Activated CD4-positive, alpha-beta memory T cell treated with anti-CD3 and anti-CD28 coated beads for 36 hours (primary cell): ENCODE measurements around the gene TENT5C. TPM values are rescaled to one million over a fixed set of nuclear protein-coding genes. Genes with fewer than 3 reads are reported as not detected.

Source experiments
- CTCF ChIA-PET: fragments of 350-600 bp; sonication (Branson Sonifier 250); formaldehyde crosslinking; loops from one replicate; lab custom pipeline; 2021; ENCODE audit warnings: antibody characterized with exemption, inconsistent platforms; lab: Charles Lee
- POLR2A ChIA-PET: fragments of 350-600 bp; sonication (Branson Sonifier 250); formaldehyde crosslinking; loops from one replicate; lab custom pipeline; 2021; ENCODE audit warnings: antibody characterized with exemption; lab: Charles Lee
- DNase-seq: peaks from one replicate; pipeline ENCODE4 v3.0.0-alpha.2; 2020
- H3K27ac Mint-ChIP-seq: one replicate; pipeline ENCODE4 v1.8.0; 2021; ENCODE audit warnings: mixed read lengths
- H3K27me3 Mint-ChIP-seq: one replicate; pipeline ENCODE4 v1.8.0; 2021; ENCODE audit warnings: mixed read lengths
- H3K36me3 Mint-ChIP-seq: one replicate; pipeline ENCODE4 v1.8.0; 2021; ENCODE audit warnings: mixed read lengths
- H3K4me1 Mint-ChIP-seq: one replicate; pipeline ENCODE4 v1.8.0; 2021; ENCODE audit warnings: low read depth, mixed read lengths
- H3K4me3 Mint-ChIP-seq: one replicate; pipeline ENCODE4 v1.8.0; 2021; ENCODE audit warnings: mild to moderate bottlenecking, mixed read lengths
- H3K9me3 Mint-ChIP-seq: one replicate; pipeline ENCODE4 v1.8.0; 2021; ENCODE audit warnings: mixed read lengths
- intact Hi-C: fragments of 100-400 bp; cut with micrococcal nuclease; formaldehyde crosslinking; loops from one replicate; pipeline ENCODE4 v1.15.1; 2023
- total RNA-seq, 2 experiments: library from RNA; stranded (reverse); gene quantifications; one replicate each; pipeline ENCODE4 v1.2.3, GENCODE V29; 2021

Gene TENT5C
- total RNA-seq, 2 experiments from 2014 or later: 13.8 to 14.0 TPM

- intact Hi-C loops: loop anchor here (5.0 kb wide), 1 partner anchor 80 kb away; no protein-coding TSS in a partner anchor
- DNase-seq: no peak
- H3K36me3 Mint-ChIP-seq: no peaks in the 10 kb centered on the region
- POLR2A ChIA-PET: no interaction called here
- no peaks in the 10 kb centered on the region for H3K9me3 Mint-ChIP-seq
- no peak overlapping the region for H3K27ac Mint-ChIP-seq
- no peak overlapping the region for H3K4me3 Mint-ChIP-seq
- CTCF ChIA-PET: interaction anchor here (1.2 to 5.2 kb wide), 3 partner anchors 10 to 138 kb away, joined by 3 to 75 read pairs (median 4); no protein-coding TSS in a partner anchor
- peaks cover 19% of the 10 kb centered on the region for H3K4me1 Mint-ChIP-seq
- no peaks in the 10 kb centered on the region for H3K27me3 Mint-ChIP-seq
Measured at GRCh38 chr1:117672756-117673155, 66.9 kb downstream of the TENT5C start.

- peaks cover 16% of the 10 kb centered on the region for H3K4me1 Mint-ChIP-seq
- no peak for DNase-seq
- no peak overlapping the region for H3K27ac Mint-ChIP-seq
- POLR2A ChIA-PET: no interaction called here
- intact Hi-C loops: loop anchor here (5.0 kb wide), 1 partner anchor 79 kb away; no protein-coding TSS in a partner anchor
- H3K36me3 Mint-ChIP-seq: no peaks in the 10 kb centered on the region
- CTCF ChIA-PET: interaction anchor here (1.2 to 5.2 kb wide), 16 partner anchors 9 to 171 kb away, joined by 3 to 75 read pairs (median 6); partner anchors contain the start of gene TENT5C
- H3K4me3 Mint-ChIP-seq: no peak overlapping the region
- no peaks in the 10 kb centered on the region for H3K9me3 Mint-ChIP-seq
- H3K27me3 Mint-ChIP-seq: no peaks in the 10 kb centered on the region
Measured at GRCh38 chr1:117673405-117673804, 67.6 kb downstream of the TENT5C start.

GRCh38 chr1:117674521-117675400 lies 68.9 kb downstream of the TENT5C start:
- no peak overlapping the region for H3K27ac Mint-ChIP-seq
- intact Hi-C loops: loop anchor here (1.0 to 5.0 kb wide), 4 partner anchors 78 to 162 kb away; no protein-coding TSS in a partner anchor
- DNase-seq: peak; percentile 68
- H3K4me1 Mint-ChIP-seq: peaks cover 16% of the 10 kb centered on the region
- CTCF ChIA-PET: interaction anchor here (0.6 to 5.2 kb wide), 31 partner anchors 10 to 999 kb away, joined by 3 to 75 read pairs (median 4); partner anchors contain the start of gene TENT5C
- H3K36me3 Mint-ChIP-seq: no peaks in the 10 kb centered on the region
- H3K9me3 Mint-ChIP-seq: no peaks in the 10 kb centered on the region
- POLR2A ChIA-PET: interaction anchor here (0.8 to 0.9 kb wide), 2 partner anchors 67 to 140 kb away, joined by 3 to 5 read pairs; no protein-coding TSS in a partner anchor
- H3K27me3 Mint-ChIP-seq: no peaks in the 10 kb centered on the region
- no peak overlapping the region for H3K4me3 Mint-ChIP-seq

GRCh38 chr1:117675907-117676430 lies 70.1 kb downstream of the TENT5C start:
- no peaks in the 10 kb centered on the region for H3K27me3 Mint-ChIP-seq
- H3K4me1 Mint-ChIP-seq: peaks cover 16% of the 10 kb centered on the region
- H3K9me3 Mint-ChIP-seq: no peaks in the 10 kb centered on the region
- no peak overlapping the region for H3K4me3 Mint-ChIP-seq
- DNase-seq: no peak
- H3K27ac Mint-ChIP-seq: no peak overlapping the region
- ChIA-PET CTCF (interaction anchor here (0.6 to 5.2 kb wide), 8 partner anchors 11 to 170 kb away, joined by 3 to 75 read pairs (median 10); no protein-coding TSS in a partner anchor), POLR2A (interaction anchor here (1.1 kb wide), 1 partner anchor 70 kb away, joined by 3 read pairs; no protein-coding TSS in a partner anchor)
- H3K36me3 Mint-ChIP-seq: no peaks in the 10 kb centered on the region
- intact Hi-C loops: no loop called here

GRCh38 chr1:117676615-117677130 lies 70.8 kb downstream of the TENT5C start:
- DNase-seq: no peak
- H3K9me3 Mint-ChIP-seq: no peaks in the 10 kb centered on the region
- POLR2A ChIA-PET: interaction anchor here (1.1 kb wide), 1 partner anchor 70 kb away, joined by 3 read pairs; no protein-coding TSS in a partner anchor
- H3K27ac Mint-ChIP-seq: no peak overlapping the region
- CTCF ChIA-PET: interaction anchor here (1.1 to 5.2 kb wide), 6 partner anchors 12 to 218 kb away, joined by 3 to 75 read pairs (median 10); no protein-coding TSS in a partner anchor
- intact Hi-C loops: no loop called here
- no peak overlapping the region for H3K4me3 Mint-ChIP-seq
- H3K4me1 Mint-ChIP-seq: peaks cover 16% of the 10 kb centered on the region
- H3K36me3 Mint-ChIP-seq: no peaks in the 10 kb centered on the region
- no peaks in the 10 kb centered on the region for H3K27me3 Mint-ChIP-seq

Other genes with a start within 250 kb of the TENT5C start
- 10 to 100 TPM; 18.3 to 22.5 TPM for gene MAN1A2, start 238.6 kb upstream of the TENT5C start, total RNA-seq